ENCODE data around the gene ODF2.
"Not testable (repeated sequence)": the region's sequence is repeated elsewhere in the genome, so short reads cannot be mapped to it uniquely, and the experiment has no call there.

DNA sequence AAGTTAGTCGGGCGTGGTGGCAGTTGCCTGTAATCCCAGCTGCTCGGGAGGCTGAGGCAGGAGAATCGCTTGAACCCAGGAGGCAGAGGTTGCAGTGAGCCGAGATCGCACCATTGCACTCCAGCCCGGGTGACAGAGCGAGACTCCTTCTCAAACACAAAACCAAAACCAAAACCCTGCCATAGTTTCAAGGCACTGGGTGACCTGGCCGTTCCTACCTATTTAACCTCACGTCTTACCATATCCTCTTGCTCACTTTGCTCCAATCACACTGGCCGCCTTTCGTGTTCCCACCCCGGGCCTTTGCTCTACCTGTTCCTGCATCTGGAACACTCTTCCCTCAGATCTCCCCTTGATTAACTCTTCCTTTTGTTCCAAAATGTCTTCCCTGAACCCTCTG is 42.1 kb upstream of the ODF2 start:
- TF ChIP-seq EZH2 (IDR thresholded peaks at IDR 0.05; ENCODE audit: borderline replicate concordance, low read depth, low read length, severe bottlenecking); POLR2A (IDR thresholded peaks at IDR 0.05; ENCODE audit: low read depth, low read length): not testable (repeated sequence)
- TF ChIP-seq, protein P1, sequence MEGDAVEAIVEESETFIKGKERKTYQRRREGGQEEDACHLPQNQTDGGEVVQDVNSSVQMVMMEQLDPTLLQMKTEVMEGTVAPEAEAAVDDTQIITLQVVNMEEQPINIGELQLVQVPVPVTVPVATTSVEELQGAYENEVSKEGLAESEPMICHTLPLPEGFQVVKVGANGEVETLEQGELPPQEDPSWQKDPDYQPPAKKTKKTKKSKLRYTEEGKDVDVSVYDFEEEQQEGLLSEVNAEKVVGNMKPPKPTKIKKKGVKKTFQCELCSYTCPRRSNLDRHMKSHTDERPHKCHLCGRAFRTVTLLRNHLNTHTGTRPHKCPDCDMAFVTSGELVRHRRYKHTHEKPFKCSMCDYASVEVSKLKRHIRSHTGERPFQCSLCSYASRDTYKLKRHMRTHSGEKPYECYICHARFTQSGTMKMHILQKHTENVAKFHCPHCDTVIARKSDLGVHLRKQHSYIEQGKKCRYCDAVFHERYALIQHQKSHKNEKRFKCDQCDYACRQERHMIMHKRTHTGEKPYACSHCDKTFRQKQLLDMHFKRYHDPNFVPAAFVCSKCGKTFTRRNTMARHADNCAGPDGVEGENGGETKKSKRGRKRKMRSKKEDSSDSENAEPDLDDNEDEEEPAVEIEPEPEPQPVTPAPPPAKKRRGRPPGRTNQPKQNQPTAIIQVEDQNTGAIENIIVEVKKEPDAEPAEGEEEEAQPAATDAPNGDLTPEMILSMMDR (IDR thresholded peaks at IDR 0.05; ENCODE audit: extremely low read depth in 1 of 2, insufficient read depth in 1 of 2, low read depth in 1 of 2, low read length in 2 of 2) = not testable (repeated sequence)
